NCI-H748 (cell line): ENCODE data around the gene SCAP.
"Not testable (repeated sequence)": the region's sequence is repeated elsewhere in the genome, so short reads cannot be mapped to it uniquely, and the experiment has no call there.

ENCODE experiments used
- DNase-seq: peaks from one replicate; lab custom pipeline; 2025; ENCODE audit not compliant: unreplicated experiment; lab: John Stamatoyannopoulos, UW

Gene SCAP

GRCh38 chr3:47399531-47400270, 76.0 kb downstream of the SCAP start:
- no peak for DNase-seq

GRCh38 chr3:47399016-47399415, 76.7 kb downstream of the SCAP start:
- DNase-seq: no peak

- no peak for DNase-seq
Observed at GRCh38 chr3:47398228-47398627, 77.5 kb downstream of the SCAP start.

- no peak for DNase-seq
Observed at GRCh38 chr3:47394881-47395280, 80.9 kb downstream of the SCAP start.

GRCh38 chr3:47394140-47394870, 81.4 kb downstream of the SCAP start:
- DNase-seq: no peak

GRCh38 chr3:47392933-47393332, 82.8 kb downstream of the SCAP start:
- no peak for DNase-seq

GRCh38 chr3:47385796-47386195, 89.9 kb downstream of the SCAP start:
- no peak for DNase-seq

GRCh38 chr3:47385007-47385406, 90.7 kb downstream of the SCAP start:
- DNase-seq: no peak

- no peak for DNase-seq
Observed at GRCh38 chr3:47384425-47384824, 91.3 kb downstream of the SCAP start.

- peak; percentile 82 for DNase-seq
Observed at GRCh38 chr3:47381317-47382157, 94.2 kb downstream of the SCAP start.

- DNase-seq: peak; percentile 97
Observed at GRCh38 chr3:47380601-47381316, 95.0 kb downstream of the SCAP start, which contains the start of gene PTPN23. Gene PTPN23 (plus strand): TSS chr3:47381021. CDS start chr3:47381097, 76 bp downstream.

GRCh38 chr3:47380026-47380600, 95.6 kb downstream of the SCAP start:
- DNase-seq: no peak

GRCh38 chr3:47379411-47379899, 96.3 kb downstream of the SCAP start:
- no peak for DNase-seq

- no peak for DNase-seq
Observed at GRCh38 chr3:47378869-47379268, 96.9 kb downstream of the SCAP start.

- DNase-seq: no peak
Observed at GRCh38 chr3:47377186-47377585, 98.6 kb downstream of the SCAP start.

GRCh38 chr3:47376393-47376792, 99.3 kb downstream of the SCAP start:
- DNase-seq: no peak

GRCh38 chr3:47374587-47374986, 101.2 kb downstream of the SCAP start:
- DNase-seq: no peak

- DNase-seq: no peak
Observed at GRCh38 chr3:47370887-47371697, 104.6 kb downstream of the SCAP start.

- not testable (repeated sequence) for DNase-seq
Observed at GRCh38 chr3:47370020-47370419, 105.7 kb downstream of the SCAP start.
